ENCODE data around the gene UGT2B11.
"Not testable (repeated sequence)": the region's sequence is repeated elsewhere in the genome, so short reads cannot be mapped to it uniquely, and the experiment has no call there.

GRCh38 chr4:69253147-69253772 lies 38.7 kb upstream of the UGT2B11 start:
- not testable (repeated sequence) for TF ChIP-seq ZFX (IDR thresholded peaks at IDR 0.05); SP1 (IDR thresholded peaks at IDR 0.05; ENCODE audit: low read depth); EZH2phosphoT487 (IDR thresholded peaks at IDR 0.05; ENCODE audit: borderline replicate concordance); CBX3 (IDR thresholded peaks at IDR 0.05; ENCODE audit: low read depth); SRF (IDR thresholded peaks at IDR 0.05; ENCODE audit: low read depth); ZNF274 (IDR thresholded peaks at IDR 0.05; ENCODE audit: low read depth, low read length); CTCF (IDR thresholded peaks at IDR 0.05 in 2 of 3, conservative IDR thresholded peaks at IDR 0.05 in 1 of 3; ENCODE audit: borderline replicate concordance in 1 of 3, insufficient read depth in 1 of 3, low read depth in 2 of 3, low read length in 2 of 3); POLR2A (IDR thresholded peaks at IDR 0.05; ENCODE audit: borderline replicate concordance, extremely low read depth, insufficient read depth, insufficient read length); EZH2 (IDR thresholded peaks at IDR 0.05); MAX (IDR thresholded peaks at IDR 0.05); POLR2AphosphoS5 (IDR thresholded peaks at IDR 0.05; ENCODE audit: low read depth, low read length); YY1 (IDR thresholded peaks at IDR 0.05; ENCODE audit: extremely low read depth, insufficient replicate concordance, low read depth, low read length); ELF1 (IDR thresholded peaks at IDR 0.05; ENCODE audit: borderline replicate concordance, low read depth); RAD21 (IDR thresholded peaks at IDR 0.05; ENCODE audit: low read depth)
